A549 (cell line): ENCODE results near the gene C18orf63. TPM values are rescaled to one million over a fixed set of nuclear protein-coding genes. Genes with fewer than 3 reads are reported as not detected.

ENCODE experiments used
- ATAC-seq, 2 experiments: fragments of 200-7000 bp in 1 of 2; fragments of >200 bp in 1 of 2; cut with Nextera tagmentation in 1 of 2; cut with Tn5 transposase in 1 of 2; 3 replicates each; pipeline versions ENCODE4 v1.8.0 to v1.9.1; 2018 to 2020; ENCODE audit warnings: mild to moderate bottlenecking in 1 of 2, moderate library complexity in 1 of 2
- CTCF ChIA-PET: fragments of 300-600 bp; sonication (Branson Sonifier 250); formaldehyde crosslinking; extraction: SDS; loops from one replicate; lab custom pipeline; 2021; ENCODE audit warnings: antibody characterized with exemption, inconsistent platforms; lab: Yijun Ruan, JAX
- POLR2A ChIA-PET: fragments of 350-600 bp; formaldehyde crosslinking; extraction: SDS; loops from one replicate; lab custom pipeline; 2021; ENCODE audit warnings: antibody characterized with exemption, inconsistent platforms; lab: Yijun Ruan, JAX
- DNase-seq, 2 experiments: peaks; one replicate each; pipeline versions ENCODE4 v3.0.0 to v3.0.0-alpha.2; 2011 to 2016; ENCODE audit warnings: low read depth in 1 of 2, low spot score in 1 of 2
- FAIRE-seq: peaks from 2 replicates; lab custom pipeline; 2011; peaks lifted over from hg19 to GRCh38; lab: Jason Lieb, UNC
- H3K27ac ChIP-seq, 2 experiments: fragments of >200 bp; sonication (Bioruptor Twin); formaldehyde crosslinking; 3 replicates each; pipeline ENCODE4 v1.5.1; 2016 to 2017
- H3K4me1 ChIP-seq: fragments of >200 bp; sonication (Bioruptor Twin); formaldehyde crosslinking; 3 replicates; pipeline ENCODE4 v1.6.1; 2016
- H3K4me2 ChIP-seq: fragments of >200 bp; sonication (Bioruptor Twin); formaldehyde crosslinking; 3 replicates; pipeline ENCODE4 v1.6.1; 2016
- H3K4me3 ChIP-seq: fragments of >200 bp; sonication (Bioruptor Twin); formaldehyde crosslinking; 3 replicates; pipeline ENCODE4 v1.5.1; 2016
- H3K9me3 ChIP-seq: fragments of >200 bp; sonication (Bioruptor Twin); formaldehyde crosslinking; 3 replicates; pipeline ENCODE4 v1.6.1; 2016
- ATOH8 ChIP-seq: fragments of 250-450 bp; sonication (Bioruptor Pico); IDR thresholded peaks from 2 replicates; pipeline ENCODE4 v1.5.0; 2020; ENCODE audit warnings: low read depth, mild to moderate bottlenecking, moderate library complexity
- CBX2 ChIP-seq: fragments of 200-600 bp; sonication (generic); IDR thresholded peaks from 2 replicates; pipeline ENCODE4 v1.6.1; 2016; ENCODE audit warnings: low read depth, mild to moderate bottlenecking, borderline replicate concordance
- CHD2 ChIP-seq: fragments of 150-350 bp; IDR thresholded peaks from 2 replicates; pipeline ENCODE4 v1.6.1; 2014; ENCODE audit warnings: low read length; ENCODE audit not compliant: partially characterized antibody
- EHF ChIP-seq: fragments of 250-450 bp; sonication (Bioruptor Pico); IDR thresholded peaks from 2 replicates; pipeline ENCODE4 v1.5.0; 2020; ENCODE audit warnings: mild to moderate bottlenecking
- EP300 ChIP-seq, 2 experiments: fragments of >200 bp; sonication (Bioruptor Twin); formaldehyde crosslinking; IDR thresholded peaks; 2 replicates in 1 of 2; 3 replicates in 1 of 2; pipeline ENCODE4 v1.6.1; 2016 to 2017
- FOSB ChIP-seq: fragments of 250-450 bp; sonication (Bioruptor Pico); IDR thresholded peaks from 2 replicates; pipeline ENCODE4 v1.5.0; 2020; ENCODE audit warnings: mild to moderate bottlenecking, moderate library complexity
- FOSL2 ChIP-seq, 2 experiments: fragments of 450-650 bp in 1 of 2; fragments of >200 bp in 1 of 2; sonication (Bioruptor Twin) in 1 of 2; formaldehyde crosslinking; IDR thresholded peaks; 2 replicates each; pipeline versions ENCODE4 v1.5.0 to v1.6.1; 2016 to 2020; ENCODE audit warnings: mild to moderate bottlenecking in 1 of 2, moderate library complexity in 1 of 2
- HOXB13 ChIP-seq: fragments of 250-450 bp; sonication (Bioruptor Pico); IDR thresholded peaks from 2 replicates; pipeline ENCODE4 v1.5.0; 2020; ENCODE audit warnings: low read depth, mild to moderate bottlenecking, moderate library complexity
- HOXB5 ChIP-seq: fragments of 250-450 bp; sonication (Bioruptor Pico); IDR thresholded peaks from 2 replicates; pipeline ENCODE4 v1.5.0; 2020; ENCODE audit warnings: mild to moderate bottlenecking, moderate library complexity
- JUN ChIP-seq, 2 experiments: fragments of >200 bp; sonication (Bioruptor Twin); formaldehyde crosslinking; IDR thresholded peaks; 2 replicates in 1 of 2; 3 replicates in 1 of 2; pipeline ENCODE4 v1.6.1; 2016 to 2017
- KDM5A ChIP-seq: fragments of 200-600 bp; sonication (generic); IDR thresholded peaks from 2 replicates; pipeline ENCODE4 v1.6.1; 2016; ENCODE audit warnings: antibody characterized with exemption, mild to moderate bottlenecking
- MAFK ChIP-seq: fragments of 450-650 bp; IDR thresholded peaks from 2 replicates; pipeline ENCODE4 v1.6.1; 2014; ENCODE audit not compliant: partially characterized antibody
- NFE2L2 ChIP-seq: fragments of 150-350 bp; conservative IDR thresholded peaks from 2 replicates; pipeline ENCODE4 v1.6.1; 2014; ENCODE audit warnings: low read length
- NPAS2 ChIP-seq: fragments of 250-450 bp; sonication (Bioruptor Pico); IDR thresholded peaks from 2 replicates; pipeline ENCODE4 v1.8.0; 2022; ENCODE audit warnings: mild to moderate bottlenecking, moderate library complexity, borderline replicate concordance
- PBX3 ChIP-seq: IDR thresholded peaks from 2 replicates; pipeline ENCODE4 v1.6.1; 2012
- RAD21 ChIP-seq, 2 experiments: fragments of >200 bp in 1 of 2; sonication (Bioruptor Twin) in 1 of 2; formaldehyde crosslinking in 1 of 2; IDR thresholded peaks in 1 of 2; conservative IDR thresholded peaks in 1 of 2; 2 replicates in 1 of 2; 3 replicates in 1 of 2; pipeline ENCODE4 v1.6.1; 2012 to 2018; ENCODE audit warnings: inconsistent platforms in 1 of 2
- RCOR1 ChIP-seq: fragments of 150-350 bp; IDR thresholded peaks from 2 replicates; pipeline ENCODE4 v1.6.1; 2014; ENCODE audit warnings: antibody characterized with exemption, low read length, low read depth
- USF2 ChIP-seq: fragments of 450-650 bp; IDR thresholded peaks from 2 replicates; pipeline ENCODE4 v1.6.1; 2014; ENCODE audit warnings: antibody characterized with exemption
- WGBS: methylation state at CpG from one replicate; pipeline ENCODE4 v1.1.6; 2017; ENCODE audit errors: missing lambda C conversion rate; 5-methylcytosine and 5-hydroxymethylcytosine counted together
- polyA plus RNA-seq, 4 experiments: library from polyadenylated mRNA; depleted of rRNA in 3 of 4; stranded (reverse); fragments of >200 nt; fragmentation: RNase III in 1 of 4; extraction: RNeasy Plus Mini Kit Qiagen cat#74134 plus additional on column Dnase treatment in 1 of 4; gene quantifications; 2 replicates in 3 of 4; 3 replicates in 1 of 4; pipeline ENCODE4 v1.2.3, GENCODE V29; 2011 to 2017

C18orf63 gene
- polyA plus RNA-seq, 2 of the 4 experiments (the other 2 are of a cell fraction), result not detected

- no peak overlapping the region for H3K27ac ChIP-seq
- ChIA-PET CTCF (no interaction called here), POLR2A (no interaction called here)
- no peak overlapping the region for H3K4me2 ChIP-seq
- ATAC-seq (no peak), FAIRE-seq (no peak), DNase-seq (no peak)
- H3K9me3 ChIP-seq, result no peaks in the 10 kb centered on the region
- H3K4me3 ChIP-seq, result no peak overlapping the region
- no peaks in the 10 kb centered on the region for H3K4me1 ChIP-seq
- TF ChIP-seq RAD21 (conservative IDR thresholded peaks at IDR 0.05 in 1 of 2, IDR thresholded peaks at IDR 0.05 in 1 of 2), result no peak
- no peak for TF ChIP-seq KDM5A
- TF ChIP-seq NFE2L2, result no peak
- WGBS, result 72% methylated on average over 8 of the region's 8 CpGs
Measured at GRCh38 chr18:74373428-74373827, 57.8 kb downstream of the C18orf63 start.

- CTCF ChIA-PET, result interaction anchor here (0.8 to 1.2 kb wide), 2 partner anchors 59 to 118 kb away, joined by 3 to 4 read pairs; no protein-coding TSS in a partner anchor
- H3K4me1 ChIP-seq, result no peaks in the 10 kb centered on the region
- WGBS, result 23% methylated on average over 6 of the region's 6 CpGs
- DNase-seq, result peak; percentile 16 to 28
- TF ChIP-seq MAFK (no peak), JUN (IDR thresholded peaks at IDR 0.05) (no peak), PBX3 (no peak), FOSL2 (IDR thresholded peaks at IDR 0.05) (no peak), FOSL2 (CRISPR knock-in tag; IDR thresholded peaks at IDR 0.05) (peak; percentile 20; the same call in 1 of the 2 replicates), HOXB13 (CRISPR knock-in tag) (no peak), NPAS2 (CRISPR knock-in tag) (no peak)
- no peaks in the 10 kb centered on the region for H3K9me3 ChIP-seq
- 0 out of 3 replicates have a peak overlapping the region, but pooled peaks have one; percentile 25 for H3K4me2 ChIP-seq
- no peak overlapping the region for H3K27ac ChIP-seq
- ATAC-seq, result peak; percentile 59 to 77; a peak in 5 of 6 replicates
- POLR2A ChIA-PET, result no interaction called here
- H3K4me3 ChIP-seq, result no peak overlapping the region
- FAIRE-seq, result no peak
Measured at GRCh38 chr18:74375999-74376398, 60.4 kb downstream of the C18orf63 start.

- ATAC-seq, result no peak
- no peaks in the 10 kb centered on the region for H3K9me3 ChIP-seq
- H3K4me1 ChIP-seq, result no peaks in the 10 kb centered on the region
- no peak overlapping the region for H3K27ac ChIP-seq
- CTCF ChIA-PET, result interaction anchor here (1.2 kb wide), 1 partner anchor 117 kb away, joined by 4 read pairs; no protein-coding TSS in a partner anchor
- no peak overlapping the region for H3K4me2 ChIP-seq
- no peak for FAIRE-seq
- no peak for DNase-seq
- POLR2A ChIA-PET, result no interaction called here
- H3K4me3 ChIP-seq, result no peak overlapping the region
- TF ChIP-seq CHD2 (no peak), EP300 (IDR thresholded peaks at IDR 0.05) (no peak), HOXB5 (CRISPR knock-in tag) (no peak), CBX2 (no peak), JUN (IDR thresholded peaks at IDR 0.05) (no peak)
- WGBS, result 41% methylated on average over 4 of the region's 4 CpGs
Measured at GRCh38 chr18:74376523-74376922, 60.9 kb downstream of the C18orf63 start.

- DNase-seq, result no peak
Measured at GRCh38 chr18:74377776-74378175, 62.1 kb downstream of the C18orf63 start.

More at GRCh38 chr18:74377776-74378175, 62.1 kb downstream of the C18orf63 start:
- no peak for FAIRE-seq
- Histone ChIP-seq H3K4me1 (no peaks in the 10 kb centered on the region), H3K27ac (no peak overlapping the region), H3K9me3 (no peaks in the 10 kb centered on the region), H3K4me2 (no peak overlapping the region)
- ATAC-seq, result no peak
- WGBS, result 16% methylated on average over 1 of the region's 1 CpG
- ChIA-PET POLR2A (no interaction called here), CTCF (no interaction called here)
- TF ChIP-seq PBX3 (no peak), EHF (no peak), NFE2L2 (no peak), USF2 (no peak), FOSB (CRISPR knock-in tag) (no peak), ATOH8 (CRISPR knock-in tag) (no peak), KDM5A (no peak), RCOR1 (no peak)
- TF ChIP-seq, all 56 proteins: peak for 0
- no peak overlapping the region for H3K4me3 ChIP-seq
